WTC11 (cell line): ENCODE results near the gene SIGLEC14. TPM values are rescaled to one million over a fixed set of nuclear protein-coding genes. Genes with fewer than 3 reads are reported as not detected.

Experiments used
- ATAC-seq: fragments of 200-7000 bp; cut with Tn5 transposase; 2 replicates; pipeline ENCODE4 v1.10.0; 2021; ENCODE audit warnings: mild to moderate bottlenecking, moderate library complexity
- CTCF ChIA-PET: fragments of 300-600 bp; sonication (Branson Sonifier 250); formaldehyde crosslinking; loops from one replicate; lab custom pipeline; 2021; ENCODE audit warnings: antibody characterized with exemption; lab: Charles Lee
- POLR2A ChIA-PET: fragments of 350-600 bp; sonication (Branson Sonifier 250); formaldehyde crosslinking; loops from one replicate; lab custom pipeline; 2021; ENCODE audit warnings: antibody characterized with exemption; lab: Charles Lee
- DNase-seq: peaks from one replicate; pipeline ENCODE4 v3.0.0; 2021; ENCODE audit warnings: low spot score
- H3K27ac Mint-ChIP-seq: 2 replicates; pipeline ENCODE4 v1.8.0; 2021; ENCODE audit warnings: mixed read lengths
- H3K27me3 Mint-ChIP-seq: 2 replicates; pipeline ENCODE4 v1.8.0; 2021; ENCODE audit warnings: low read depth, mild to moderate bottlenecking, moderate library complexity, mixed read lengths
- H3K36me3 Mint-ChIP-seq: 2 replicates; pipeline ENCODE4 v1.8.0; 2021; ENCODE audit warnings: mixed read lengths
- H3K4me1 Mint-ChIP-seq: 2 replicates; pipeline ENCODE4 v1.8.0; 2022; ENCODE audit warnings: mixed read lengths
- H3K4me3 Mint-ChIP-seq: 2 replicates; pipeline ENCODE4 v1.8.0; 2021; ENCODE audit warnings: mild to moderate bottlenecking, moderate library complexity, mixed read lengths
- H3K9me3 Mint-ChIP-seq: 2 replicates; pipeline ENCODE4 v1.8.0; 2021; ENCODE audit warnings: mixed read lengths
- ATF1 ChIP-seq: sonication (generic); formaldehyde crosslinking; IDR thresholded peaks from 2 replicates; pipeline ENCODE4 v1.8.1; 2023; ENCODE audit warnings: mild to moderate bottlenecking, moderate library complexity, missing genetic modification reagents
- CREM ChIP-seq: sonication (generic); formaldehyde crosslinking; IDR thresholded peaks from 2 replicates; pipeline ENCODE4 v1.8.1; 2022; ENCODE audit warnings: mild to moderate bottlenecking, missing genetic modification reagents, moderate library complexity
- ETV6 ChIP-seq: sonication (generic); formaldehyde crosslinking; IDR thresholded peaks from 2 replicates; pipeline ENCODE4 v1.8.1; 2022; ENCODE audit warnings: mild to moderate bottlenecking, missing genetic modification reagents
- FOXK1 ChIP-seq: sonication (generic); formaldehyde crosslinking; IDR thresholded peaks from 2 replicates; pipeline ENCODE4 v1.8.0; 2022; ENCODE audit warnings: mild to moderate bottlenecking, moderate library complexity, missing genetic modification reagents
- JUN ChIP-seq: sonication (generic); formaldehyde crosslinking; IDR thresholded peaks from 2 replicates; pipeline ENCODE4 v1.8.0; 2023; ENCODE audit warnings: mild to moderate bottlenecking, missing genetic modification reagents
- RORB ChIP-seq: fragments of 250-450 bp; sonication (Bioruptor Pico); IDR thresholded peaks from 2 replicates; pipeline ENCODE4 v1.9.0; 2021; ENCODE audit warnings: mild to moderate bottlenecking
- SMAD3 ChIP-seq: sonication (generic); formaldehyde crosslinking; IDR thresholded peaks from 2 replicates; pipeline ENCODE4 v1.8.0; 2022; ENCODE audit warnings: missing genetic modification reagents, mild to moderate bottlenecking, borderline replicate concordance
- SMAD4 ChIP-seq: sonication (generic); formaldehyde crosslinking; IDR thresholded peaks from 2 replicates; pipeline ENCODE4 v1.8.0; 2022; ENCODE audit warnings: mild to moderate bottlenecking, missing genetic modification reagents
- ZNF232 ChIP-seq: sonication (generic); formaldehyde crosslinking; IDR thresholded peaks from 2 replicates; pipeline ENCODE4 v1.8.0; 2022; ENCODE audit warnings: mild to moderate bottlenecking, missing genetic modification reagents
- ZNF396 ChIP-seq: fragments of 250-450 bp; sonication (Bioruptor Pico); IDR thresholded peaks from 2 replicates; pipeline ENCODE4 v1.8.0; 2021; ENCODE audit warnings: mild to moderate bottlenecking, moderate library complexity, borderline replicate concordance
- total RNA-seq: library from RNA; stranded (reverse); gene quantifications from 3 replicates; pipeline ENCODE4 v1.2.3, GENCODE V29; 2021
- TF ChIP-seq, protein P1 (sequence below): sonication (generic); formaldehyde crosslinking; IDR thresholded peaks from 2 replicates; pipeline ENCODE4 v1.8.1; 2022; ENCODE audit warnings: missing genetic modification reagents, borderline replicate concordance
- TF ChIP-seq, protein P2 (sequence below): sonication (generic); formaldehyde crosslinking; IDR thresholded peaks from 2 replicates; pipeline ENCODE4 v1.8.0; 2022; ENCODE audit warnings: mild to moderate bottlenecking, missing genetic modification reagents
- TF ChIP-seq, protein P3 (sequence below): fragments of 250-450 bp; sonication (Bioruptor Pico); IDR thresholded peaks from 2 replicates; pipeline ENCODE4 v1.9.0; 2021; ENCODE audit warnings: mild to moderate bottlenecking
- TF ChIP-seq, protein P4 (sequence below): fragments of 250-450 bp; sonication (Bioruptor Pico); IDR thresholded peaks from 2 replicates; pipeline ENCODE4 v1.9.0; 2021; ENCODE audit warnings: mild to moderate bottlenecking, borderline replicate concordance
- TF ChIP-seq, protein P5 (sequence below): fragments of 250-450 bp; sonication (Bioruptor Pico); IDR thresholded peaks from 2 replicates; pipeline ENCODE4 v2.1.2; 2022; ENCODE audit warnings: mild to moderate bottlenecking, moderate library complexity
- TF ChIP-seq, protein P6 (sequence below): sonication (generic); formaldehyde crosslinking; IDR thresholded peaks from 2 replicates; pipeline ENCODE4 v1.8.0; 2022; ENCODE audit warnings: mild to moderate bottlenecking, missing genetic modification reagents
- TF ChIP-seq, protein P7 (sequence below): sonication (generic); formaldehyde crosslinking; IDR thresholded peaks from 2 replicates; pipeline ENCODE4 v1.8.1; 2023; ENCODE audit warnings: mild to moderate bottlenecking, missing genetic modification reagents
- TF ChIP-seq, protein P8 (sequence below): sonication (generic); formaldehyde crosslinking; IDR thresholded peaks from 2 replicates; pipeline ENCODE4 v1.8.0; 2022; ENCODE audit warnings: missing genetic modification reagents
- TF ChIP-seq, protein P9 (sequence below): sonication (generic); formaldehyde crosslinking; IDR thresholded peaks from 2 replicates; pipeline ENCODE4 v1.8.1; 2022; ENCODE audit warnings: low read depth, mild to moderate bottlenecking, moderate library complexity, missing genetic modification reagents, borderline replicate concordance

The SIGLEC14 gene
- total RNA-seq, 1 experiment from 2014 or later: not detected

DNA sequence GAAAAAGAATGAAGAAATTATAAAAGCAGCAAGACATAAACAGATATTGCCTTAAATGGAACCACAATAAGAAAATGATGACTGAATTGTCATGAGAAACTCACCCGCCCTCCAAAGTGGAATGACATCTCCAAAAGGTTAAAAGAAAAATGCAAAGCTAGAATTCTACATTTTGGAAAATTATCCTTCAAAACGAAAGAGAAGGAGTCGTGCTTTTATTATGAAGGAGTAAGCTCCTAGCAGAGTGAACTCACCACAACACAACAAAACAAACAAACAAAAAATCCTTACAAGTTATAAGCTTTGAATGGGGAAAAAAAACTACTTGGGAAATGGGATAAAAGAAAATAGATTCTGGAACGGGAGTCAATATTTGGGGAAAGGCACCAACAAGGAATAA, 6.7 kb downstream of the SIGLEC14 start:
- no peak for TF ChIP-seq JUN (CRISPR knock-in tag)
- TF ChIP-seq ZNF396 (CRISPR knock-in tag): no peak
- TF ChIP-seq, protein P1, sequence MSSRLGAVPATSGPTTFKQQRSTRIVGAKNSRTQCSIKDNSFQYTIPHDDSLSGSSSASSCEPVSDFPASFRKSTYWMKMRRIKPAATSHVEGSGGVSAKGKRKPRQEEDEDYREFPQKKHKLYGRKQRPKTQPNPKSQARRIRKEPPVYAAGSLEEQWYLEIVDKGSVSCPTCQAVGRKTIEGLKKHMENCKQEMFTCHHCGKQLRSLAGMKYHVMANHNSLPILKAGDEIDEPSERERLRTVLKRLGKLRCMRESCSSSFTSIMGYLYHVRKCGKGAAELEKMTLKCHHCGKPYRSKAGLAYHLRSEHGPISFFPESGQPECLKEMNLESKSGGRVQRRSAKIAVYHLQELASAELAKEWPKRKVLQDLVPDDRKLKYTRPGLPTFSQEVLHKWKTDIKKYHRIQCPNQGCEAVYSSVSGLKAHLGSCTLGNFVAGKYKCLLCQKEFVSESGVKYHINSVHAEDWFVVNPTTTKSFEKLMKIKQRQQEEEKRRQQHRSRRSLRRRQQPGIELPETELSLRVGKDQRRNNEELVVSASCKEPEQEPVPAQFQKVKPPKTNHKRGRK (CRISPR knock-in tag): no peak
- TF ChIP-seq, protein P2, sequence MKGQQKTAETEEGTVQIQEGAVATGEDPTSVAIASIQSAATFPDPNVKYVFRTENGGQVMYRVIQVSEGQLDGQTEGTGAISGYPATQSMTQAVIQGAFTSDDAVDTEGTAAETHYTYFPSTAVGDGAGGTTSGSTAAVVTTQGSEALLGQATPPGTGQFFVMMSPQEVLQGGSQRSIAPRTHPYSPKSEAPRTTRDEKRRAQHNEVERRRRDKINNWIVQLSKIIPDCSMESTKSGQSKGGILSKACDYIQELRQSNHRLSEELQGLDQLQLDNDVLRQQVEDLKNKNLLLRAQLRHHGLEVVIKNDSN (CRISPR knock-in tag): no peak
- TF ChIP-seq SMAD4 (CRISPR knock-in tag): no peak
- TF ChIP-seq FOXK1 (CRISPR knock-in tag): no peak
- TF ChIP-seq, protein P3, sequence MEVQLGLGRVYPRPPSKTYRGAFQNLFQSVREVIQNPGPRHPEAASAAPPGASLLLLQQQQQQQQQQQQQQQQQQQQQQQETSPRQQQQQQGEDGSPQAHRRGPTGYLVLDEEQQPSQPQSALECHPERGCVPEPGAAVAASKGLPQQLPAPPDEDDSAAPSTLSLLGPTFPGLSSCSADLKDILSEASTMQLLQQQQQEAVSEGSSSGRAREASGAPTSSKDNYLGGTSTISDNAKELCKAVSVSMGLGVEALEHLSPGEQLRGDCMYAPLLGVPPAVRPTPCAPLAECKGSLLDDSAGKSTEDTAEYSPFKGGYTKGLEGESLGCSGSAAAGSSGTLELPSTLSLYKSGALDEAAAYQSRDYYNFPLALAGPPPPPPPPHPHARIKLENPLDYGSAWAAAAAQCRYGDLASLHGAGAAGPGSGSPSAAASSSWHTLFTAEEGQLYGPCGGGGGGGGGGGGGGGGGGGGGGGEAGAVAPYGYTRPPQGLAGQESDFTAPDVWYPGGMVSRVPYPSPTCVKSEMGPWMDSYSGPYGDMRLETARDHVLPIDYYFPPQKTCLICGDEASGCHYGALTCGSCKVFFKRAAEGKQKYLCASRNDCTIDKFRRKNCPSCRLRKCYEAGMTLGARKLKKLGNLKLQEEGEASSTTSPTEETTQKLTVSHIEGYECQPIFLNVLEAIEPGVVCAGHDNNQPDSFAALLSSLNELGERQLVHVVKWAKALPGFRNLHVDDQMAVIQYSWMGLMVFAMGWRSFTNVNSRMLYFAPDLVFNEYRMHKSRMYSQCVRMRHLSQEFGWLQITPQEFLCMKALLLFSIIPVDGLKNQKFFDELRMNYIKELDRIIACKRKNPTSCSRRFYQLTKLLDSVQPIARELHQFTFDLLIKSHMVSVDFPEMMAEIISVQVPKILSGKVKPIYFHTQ (CRISPR knock-in tag): no peak
- TF ChIP-seq, protein P4, sequence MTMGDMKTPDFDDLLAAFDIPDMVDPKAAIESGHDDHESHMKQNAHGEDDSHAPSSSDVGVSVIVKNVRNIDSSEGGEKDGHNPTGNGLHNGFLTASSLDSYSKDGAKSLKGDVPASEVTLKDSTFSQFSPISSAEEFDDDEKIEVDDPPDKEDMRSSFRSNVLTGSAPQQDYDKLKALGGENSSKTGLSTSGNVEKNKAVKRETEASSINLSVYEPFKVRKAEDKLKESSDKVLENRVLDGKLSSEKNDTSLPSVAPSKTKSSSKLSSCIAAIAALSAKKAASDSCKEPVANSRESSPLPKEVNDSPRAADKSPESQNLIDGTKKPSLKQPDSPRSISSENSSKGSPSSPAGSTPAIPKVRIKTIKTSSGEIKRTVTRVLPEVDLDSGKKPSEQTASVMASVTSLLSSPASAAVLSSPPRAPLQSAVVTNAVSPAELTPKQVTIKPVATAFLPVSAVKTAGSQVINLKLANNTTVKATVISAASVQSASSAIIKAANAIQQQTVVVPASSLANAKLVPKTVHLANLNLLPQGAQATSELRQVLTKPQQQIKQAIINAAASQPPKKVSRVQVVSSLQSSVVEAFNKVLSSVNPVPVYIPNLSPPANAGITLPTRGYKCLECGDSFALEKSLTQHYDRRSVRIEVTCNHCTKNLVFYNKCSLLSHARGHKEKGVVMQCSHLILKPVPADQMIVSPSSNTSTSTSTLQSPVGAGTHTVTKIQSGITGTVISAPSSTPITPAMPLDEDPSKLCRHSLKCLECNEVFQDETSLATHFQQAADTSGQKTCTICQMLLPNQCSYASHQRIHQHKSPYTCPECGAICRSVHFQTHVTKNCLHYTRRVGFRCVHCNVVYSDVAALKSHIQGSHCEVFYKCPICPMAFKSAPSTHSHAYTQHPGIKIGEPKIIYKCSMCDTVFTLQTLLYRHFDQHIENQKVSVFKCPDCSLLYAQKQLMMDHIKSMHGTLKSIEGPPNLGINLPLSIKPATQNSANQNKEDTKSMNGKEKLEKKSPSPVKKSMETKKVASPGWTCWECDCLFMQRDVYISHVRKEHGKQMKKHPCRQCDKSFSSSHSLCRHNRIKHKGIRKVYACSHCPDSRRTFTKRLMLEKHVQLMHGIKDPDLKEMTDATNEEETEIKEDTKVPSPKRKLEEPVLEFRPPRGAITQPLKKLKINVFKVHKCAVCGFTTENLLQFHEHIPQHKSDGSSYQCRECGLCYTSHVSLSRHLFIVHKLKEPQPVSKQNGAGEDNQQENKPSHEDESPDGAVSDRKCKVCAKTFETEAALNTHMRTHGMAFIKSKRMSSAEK (CRISPR knock-in tag): no peak
- no peak for TF ChIP-seq CREM (CRISPR knock-in tag)
- TF ChIP-seq, protein P5, sequence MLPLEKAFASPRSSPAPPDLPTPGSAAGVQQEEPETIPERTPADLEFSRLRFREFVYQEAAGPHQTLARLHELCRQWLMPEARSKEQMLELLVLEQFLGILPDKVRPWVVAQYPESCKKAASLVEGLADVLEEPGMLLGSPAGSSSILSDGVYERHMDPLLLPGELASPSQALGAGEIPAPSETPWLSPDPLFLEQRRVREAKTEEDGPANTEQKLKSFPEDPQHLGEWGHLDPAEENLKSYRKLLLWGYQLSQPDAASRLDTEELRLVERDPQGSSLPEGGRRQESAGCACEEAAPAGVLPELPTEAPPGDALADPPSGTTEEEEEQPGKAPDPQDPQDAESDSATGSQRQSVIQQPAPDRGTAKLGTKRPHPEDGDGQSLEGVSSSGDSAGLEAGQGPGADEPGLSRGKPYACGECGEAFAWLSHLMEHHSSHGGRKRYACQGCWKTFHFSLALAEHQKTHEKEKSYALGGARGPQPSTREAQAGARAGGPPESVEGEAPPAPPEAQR: no peak
- TF ChIP-seq RORB (CRISPR knock-in tag): no peak
- TF ChIP-seq SMAD3 (CRISPR knock-in tag): no peak
- TF ChIP-seq ETV6: no peak
- TF ChIP-seq, protein P6, sequence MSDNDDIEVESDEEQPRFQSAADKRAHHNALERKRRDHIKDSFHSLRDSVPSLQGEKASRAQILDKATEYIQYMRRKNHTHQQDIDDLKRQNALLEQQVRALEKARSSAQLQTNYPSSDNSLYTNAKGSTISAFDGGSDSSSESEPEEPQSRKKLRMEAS: no peak
- TF ChIP-seq, protein P7, sequence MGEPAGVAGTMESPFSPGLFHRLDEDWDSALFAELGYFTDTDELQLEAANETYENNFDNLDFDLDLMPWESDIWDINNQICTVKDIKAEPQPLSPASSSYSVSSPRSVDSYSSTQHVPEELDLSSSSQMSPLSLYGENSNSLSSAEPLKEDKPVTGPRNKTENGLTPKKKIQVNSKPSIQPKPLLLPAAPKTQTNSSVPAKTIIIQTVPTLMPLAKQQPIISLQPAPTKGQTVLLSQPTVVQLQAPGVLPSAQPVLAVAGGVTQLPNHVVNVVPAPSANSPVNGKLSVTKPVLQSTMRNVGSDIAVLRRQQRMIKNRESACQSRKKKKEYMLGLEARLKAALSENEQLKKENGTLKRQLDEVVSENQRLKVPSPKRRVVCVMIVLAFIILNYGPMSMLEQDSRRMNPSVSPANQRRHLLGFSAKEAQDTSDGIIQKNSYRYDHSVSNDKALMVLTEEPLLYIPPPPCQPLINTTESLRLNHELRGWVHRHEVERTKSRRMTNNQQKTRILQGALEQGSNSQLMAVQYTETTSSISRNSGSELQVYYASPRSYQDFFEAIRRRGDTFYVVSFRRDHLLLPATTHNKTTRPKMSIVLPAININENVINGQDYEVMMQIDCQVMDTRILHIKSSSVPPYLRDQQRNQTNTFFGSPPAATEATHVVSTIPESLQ: no peak
- TF ChIP-seq ZNF232 (CRISPR knock-in tag): no peak
- TF ChIP-seq, protein P8, sequence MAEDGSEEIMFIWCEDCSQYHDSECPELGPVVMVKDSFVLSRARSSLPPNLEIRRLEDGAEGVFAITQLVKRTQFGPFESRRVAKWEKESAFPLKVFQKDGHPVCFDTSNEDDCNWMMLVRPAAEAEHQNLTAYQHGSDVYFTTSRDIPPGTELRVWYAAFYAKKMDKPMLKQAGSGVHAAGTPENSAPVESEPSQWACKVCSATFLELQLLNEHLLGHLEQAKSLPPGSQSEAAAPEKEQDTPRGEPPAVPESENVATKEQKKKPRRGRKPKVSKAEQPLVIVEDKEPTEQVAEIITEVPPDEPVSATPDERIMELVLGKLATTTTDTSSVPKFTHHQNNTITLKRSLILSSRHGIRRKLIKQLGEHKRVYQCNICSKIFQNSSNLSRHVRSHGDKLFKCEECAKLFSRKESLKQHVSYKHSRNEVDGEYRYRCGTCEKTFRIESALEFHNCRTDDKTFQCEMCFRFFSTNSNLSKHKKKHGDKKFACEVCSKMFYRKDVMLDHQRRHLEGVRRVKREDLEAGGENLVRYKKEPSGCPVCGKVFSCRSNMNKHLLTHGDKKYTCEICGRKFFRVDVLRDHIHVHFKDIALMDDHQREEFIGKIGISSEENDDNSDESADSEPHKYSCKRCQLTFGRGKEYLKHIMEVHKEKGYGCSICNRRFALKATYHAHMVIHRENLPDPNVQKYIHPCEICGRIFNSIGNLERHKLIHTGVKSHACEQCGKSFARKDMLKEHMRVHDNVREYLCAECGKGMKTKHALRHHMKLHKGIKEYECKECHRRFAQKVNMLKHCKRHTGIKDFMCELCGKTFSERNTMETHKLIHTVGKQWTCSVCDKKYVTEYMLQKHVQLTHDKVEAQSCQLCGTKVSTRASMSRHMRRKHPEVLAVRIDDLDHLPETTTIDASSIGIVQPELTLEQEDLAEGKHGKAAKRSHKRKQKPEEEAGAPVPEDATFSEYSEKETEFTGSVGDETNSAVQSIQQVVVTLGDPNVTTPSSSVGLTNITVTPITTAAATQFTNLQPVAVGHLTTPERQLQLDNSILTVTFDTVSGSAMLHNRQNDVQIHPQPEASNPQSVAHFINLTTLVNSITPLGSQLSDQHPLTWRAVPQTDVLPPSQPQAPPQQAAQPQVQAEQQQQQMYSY (CRISPR knock-in tag): no peak
- TF ChIP-seq, protein P9, sequence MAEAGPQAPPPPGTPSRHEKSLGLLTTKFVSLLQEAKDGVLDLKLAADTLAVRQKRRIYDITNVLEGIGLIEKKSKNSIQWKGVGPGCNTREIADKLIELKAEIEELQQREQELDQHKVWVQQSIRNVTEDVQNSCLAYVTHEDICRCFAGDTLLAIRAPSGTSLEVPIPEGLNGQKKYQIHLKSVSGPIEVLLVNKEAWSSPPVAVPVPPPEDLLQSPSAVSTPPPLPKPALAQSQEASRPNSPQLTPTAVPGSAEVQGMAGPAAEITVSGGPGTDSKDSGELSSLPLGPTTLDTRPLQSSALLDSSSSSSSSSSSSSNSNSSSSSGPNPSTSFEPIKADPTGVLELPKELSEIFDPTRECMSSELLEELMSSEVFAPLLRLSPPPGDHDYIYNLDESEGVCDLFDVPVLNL (CRISPR knock-in tag): no peak
- no peak for TF ChIP-seq ATF1 (CRISPR knock-in tag)
- H3K4me1 Mint-ChIP-seq: no peaks in the 10 kb centered on the region
- no peak for ATAC-seq
- H3K27ac Mint-ChIP-seq: no peak overlapping the region
- ChIA-PET CTCF (no interaction called here), POLR2A (no interaction called here)
- no peak for DNase-seq
- no peaks in the 10 kb centered on the region for H3K27me3 Mint-ChIP-seq
- H3K4me3 Mint-ChIP-seq: no peak overlapping the region
- no peaks in the 10 kb centered on the region for H3K9me3 Mint-ChIP-seq
- no peaks in the 10 kb centered on the region for H3K36me3 Mint-ChIP-seq
